GDM1 (cell line): ENCODE data around the gene ITGA1.

Experiments
- DNase-seq: peaks from one replicate; lab custom pipeline; 2025; lab: John Stamatoyannopoulos, UW

ITGA1 gene

GRCh38 chr5:52998552-52999313 is 211.0 kb downstream of the ITGA1 start:
- DNase-seq = no peak

- DNase-seq = no peak
These were observed 211.7 kb downstream of the ITGA1 start for GRCh38 chr5:52999344-52999949.

GRCh38 chr5:53001541-53001940 is 213.8 kb downstream of the ITGA1 start:
- DNase-seq = no peak

- DNase-seq = no peak
These were observed 214.8 kb downstream of the ITGA1 start for GRCh38 chr5:53002491-53002890.

- no peak for DNase-seq
These were observed 215.4 kb downstream of the ITGA1 start for GRCh38 chr5:53003144-53003543.

- DNase-seq = no peak
These were observed 219.5 kb downstream of the ITGA1 start for GRCh38 chr5:53006911-53007890.

GRCh38 chr5:53008751-53009150 is 221.0 kb downstream of the ITGA1 start:
- DNase-seq = no peak
